Fibroblast of skin of scalp (primary cell): ENCODE data around the gene CIAO1.
A peak's percentile ranks its signal among the peaks of the same experiment; 100 is the strongest.
"Not testable (repeated sequence)": the region's sequence is repeated elsewhere in the genome, so short reads cannot be mapped to it uniquely, and the experiment has no call there.

Source experiments
- DNase-seq: peaks from one replicate; pipeline ENCODE4 v3.0.0-alpha.2; 2013

Gene CIAO1

DNA sequence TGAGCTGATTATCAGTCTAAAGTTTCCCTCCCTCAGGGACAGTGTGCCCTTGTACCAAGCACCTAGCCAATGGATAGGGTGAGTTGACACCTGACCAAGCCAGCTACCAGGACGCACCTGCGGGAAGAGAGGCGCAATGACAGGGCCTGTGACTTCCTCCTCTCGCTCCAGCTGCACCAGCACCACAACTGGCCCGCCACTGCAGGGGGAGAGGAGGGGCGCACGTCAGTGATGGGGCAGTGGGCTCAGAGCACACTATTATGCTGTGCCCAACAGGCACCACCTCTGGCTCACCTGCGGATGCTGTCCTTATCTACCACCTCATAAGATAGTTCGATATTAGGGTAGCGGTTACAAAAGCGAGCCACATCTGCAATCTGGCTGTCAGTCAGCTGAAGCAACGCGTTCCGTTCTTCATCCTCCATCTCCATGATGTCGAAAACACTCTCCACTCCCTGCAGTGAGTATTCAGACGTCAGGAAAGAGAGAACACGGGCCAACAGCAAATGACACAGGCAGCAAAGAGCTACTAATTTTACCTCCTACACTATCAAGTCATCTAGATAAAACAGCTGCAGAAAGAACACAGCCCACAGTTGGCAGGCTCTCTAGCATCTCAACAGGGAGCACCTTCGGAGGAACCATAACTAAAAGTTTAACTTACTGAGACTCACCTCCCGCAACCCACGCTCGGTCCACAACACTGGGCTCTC lies 10.9 kb downstream of the CIAO1 start:
- DNase-seq, result no peak

- DNase-seq, result no peak
Observed at GRCh38 chr2:96287273-96287856, 21.3 kb downstream of the CIAO1 start.

GRCh38 chr2:96291751-96292150 lies 25.7 kb downstream of the CIAO1 start:
- DNase-seq, result no peak

- not testable (repeated sequence) for DNase-seq
Observed at GRCh38 chr2:96294271-96294670, 28.2 kb downstream of the CIAO1 start.

DNA sequence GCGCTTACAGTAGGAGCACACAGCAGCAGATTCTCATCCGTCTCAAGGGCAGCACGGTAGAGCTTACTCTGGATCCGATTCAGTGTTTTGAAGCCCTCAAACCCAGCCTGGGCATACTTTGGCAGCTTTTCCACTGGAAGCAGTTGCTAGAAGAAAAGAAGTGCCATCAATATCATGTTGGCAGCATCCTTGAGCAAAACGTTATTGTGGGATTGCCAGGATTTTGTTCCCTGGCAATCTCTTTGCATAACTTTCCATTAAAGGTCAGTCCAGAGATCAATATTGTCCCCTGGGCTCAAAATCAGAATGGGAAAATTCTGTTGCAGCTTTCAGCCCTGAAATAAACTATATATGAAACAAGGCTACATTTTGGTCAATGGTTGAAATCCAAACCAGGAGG lies 30.9 kb downstream of the CIAO1 start:
- no peak for DNase-seq

DNA sequence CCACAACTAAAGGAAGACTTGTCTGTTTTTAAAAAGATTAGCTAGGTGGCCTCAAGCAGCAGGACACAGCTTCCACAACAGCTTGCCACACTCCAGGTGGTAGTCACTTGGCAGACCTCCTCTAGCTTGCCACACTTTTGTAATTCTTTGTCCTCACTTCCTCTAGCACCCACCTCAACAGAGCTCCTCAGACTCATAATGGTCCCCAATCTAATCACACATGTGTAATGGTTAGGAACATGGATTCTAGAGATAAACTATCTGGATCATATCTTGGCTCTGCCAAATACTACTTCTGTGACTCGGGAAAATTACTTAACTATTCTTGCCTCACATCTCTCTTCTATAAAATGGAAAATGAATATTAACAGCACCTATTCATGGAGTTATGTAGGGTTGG lies 35.8 kb downstream of the CIAO1 start:
- DNase-seq, result no peak

GRCh38 chr2:96304606-96305005 lies 38.6 kb downstream of the CIAO1 start:
- no peak for DNase-seq

GRCh38 chr2:96305091-96305978 lies 39.3 kb downstream of the CIAO1 start, which contains the start of gene SNRNP200:
Gene SNRNP200, minus strand, starts transcription at chr2:96305546. Its CDS starts 109 bp downstream, at chr2:96305437.
- DNase-seq, result peak; percentile 83

DNA sequence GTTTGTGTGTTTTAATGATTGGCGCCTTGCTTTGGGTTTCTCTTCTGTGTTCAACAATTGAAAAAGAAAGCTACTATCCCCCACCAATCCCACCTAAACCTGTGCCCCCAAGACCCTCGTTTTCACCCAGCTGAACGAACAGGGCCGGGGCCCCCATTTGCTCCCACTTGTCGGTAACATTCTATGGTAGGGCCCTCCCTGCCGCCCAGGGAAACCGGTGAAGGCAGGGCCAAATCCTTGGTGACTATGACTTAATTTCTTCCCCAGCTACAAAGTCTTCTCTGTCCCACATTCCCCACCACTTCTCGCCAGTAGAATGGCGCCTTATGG lies 39.9 kb downstream of the CIAO1 start:
- no peak for DNase-seq

DNA sequence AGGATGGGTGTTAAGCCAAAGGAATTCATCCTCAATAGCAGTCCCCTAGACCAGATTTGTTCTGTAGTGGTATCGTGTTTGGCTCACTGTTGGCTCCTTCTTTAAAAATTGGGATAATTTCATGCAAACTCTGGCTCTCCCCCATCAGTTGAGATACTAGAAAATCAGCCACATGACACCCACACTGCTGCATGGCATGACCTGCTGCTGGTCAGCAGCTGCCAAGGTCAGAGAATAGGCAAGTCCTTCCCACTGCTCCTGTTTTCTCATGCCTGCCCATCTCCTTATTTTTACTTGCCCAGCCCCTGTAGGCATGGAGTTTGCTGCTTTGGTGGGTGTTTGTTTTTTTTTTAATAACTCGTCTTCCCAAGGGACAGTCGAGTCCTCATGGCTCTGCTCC lies 40.3 kb downstream of the CIAO1 start:
- no peak for DNase-seq

GRCh38 chr2:96308248-96308647 lies 42.2 kb downstream of the CIAO1 start:
- DNase-seq, result no peak

DNA sequence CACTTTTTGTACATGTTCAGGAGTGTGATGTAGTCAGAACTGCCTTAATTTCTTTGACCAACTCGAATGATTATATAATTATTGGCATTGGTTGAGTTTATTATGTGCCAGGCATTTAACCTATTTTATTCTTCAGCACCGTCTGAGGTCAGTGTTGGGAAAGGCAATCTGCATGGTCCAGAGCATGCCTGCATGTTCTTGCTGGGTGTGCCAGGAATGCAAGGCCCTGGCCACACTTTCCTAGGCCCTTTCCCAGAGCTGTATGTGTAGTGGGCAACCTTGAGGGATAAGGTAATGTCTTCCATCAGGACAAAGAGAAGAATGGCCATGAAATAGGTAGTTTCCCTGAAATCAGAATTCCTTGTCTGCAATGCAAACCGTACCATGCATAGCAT lies 49.0 kb downstream of the CIAO1 start:
- DNase-seq, result no peak

DNA sequence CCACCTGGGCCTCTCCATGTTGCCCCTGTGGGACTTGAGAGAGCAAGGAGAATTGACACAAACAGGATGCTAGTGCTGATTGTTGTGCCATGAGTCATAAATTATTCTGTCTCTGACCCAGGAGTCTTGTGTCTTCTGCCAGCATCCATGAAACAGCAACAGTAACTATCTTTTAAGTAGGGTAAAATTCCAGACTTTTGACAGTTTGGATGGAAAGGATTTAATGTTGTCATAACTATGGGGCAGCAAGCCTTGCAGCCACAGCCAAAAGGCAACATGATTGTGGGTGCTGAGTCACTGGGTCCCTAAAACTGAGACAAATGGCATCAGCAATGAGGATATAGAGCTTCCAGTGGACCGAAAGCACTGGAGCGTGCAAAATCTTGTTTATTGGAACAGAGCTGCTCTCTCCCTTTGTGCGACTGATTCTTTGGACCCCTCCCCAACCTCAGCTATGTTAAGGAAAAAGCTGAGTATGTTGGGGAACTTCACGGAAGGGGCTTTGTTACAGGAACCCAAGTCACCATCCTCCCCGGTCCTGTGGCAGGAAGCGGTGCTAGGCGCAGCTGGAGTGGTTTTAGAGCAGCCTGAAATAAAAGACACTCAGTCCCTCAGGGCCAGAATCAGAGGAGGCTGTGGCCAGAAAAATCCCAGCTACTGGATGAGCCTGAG lies 49.5 kb downstream of the CIAO1 start:
- DNase-seq, result peak; percentile 88

DNA sequence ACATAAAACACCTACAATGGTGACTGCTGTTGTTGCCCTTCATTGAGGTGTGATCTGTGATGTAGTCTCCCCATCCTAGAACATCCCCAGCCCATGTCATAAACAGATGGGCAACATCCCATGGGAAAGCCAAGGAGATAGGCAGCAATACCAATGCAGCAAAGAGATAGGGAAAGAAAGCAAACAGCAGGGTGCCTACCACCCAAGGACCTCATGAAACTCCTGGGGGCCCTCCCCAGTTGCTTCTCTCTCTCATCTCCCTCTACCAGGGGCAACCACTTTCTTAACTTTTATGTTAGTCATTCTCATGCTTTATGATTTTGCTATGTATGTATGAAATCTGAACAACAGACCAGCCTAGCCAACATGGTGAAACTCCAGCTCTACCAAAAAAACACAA lies 51.0 kb downstream of the CIAO1 start:
- no peak for DNase-seq

DNA sequence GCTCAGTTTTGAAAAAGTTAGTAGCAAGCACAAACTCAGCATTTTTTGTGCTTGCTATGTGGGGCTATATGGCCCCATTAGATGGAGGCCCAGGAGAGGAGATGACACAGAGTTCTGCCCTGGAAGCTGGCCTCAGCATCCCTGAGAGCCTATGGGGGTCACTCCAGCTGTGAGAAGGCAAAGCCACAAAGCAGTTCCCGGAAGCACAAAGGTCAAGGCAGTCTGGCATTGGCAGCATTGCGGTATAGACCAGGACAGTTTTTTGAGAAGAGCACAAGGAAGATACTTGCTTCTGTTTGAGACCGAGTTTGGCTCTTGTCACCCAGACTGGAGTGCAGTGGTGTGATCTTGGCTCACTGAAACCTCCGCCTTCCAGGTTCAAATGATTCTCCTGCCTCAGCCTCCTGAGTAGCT lies 51.6 kb downstream of the CIAO1 start:
- DNase-seq, result no peak

GRCh38 chr2:96318723-96319122 lies 52.7 kb downstream of the CIAO1 start:
- no peak for DNase-seq

DNA sequence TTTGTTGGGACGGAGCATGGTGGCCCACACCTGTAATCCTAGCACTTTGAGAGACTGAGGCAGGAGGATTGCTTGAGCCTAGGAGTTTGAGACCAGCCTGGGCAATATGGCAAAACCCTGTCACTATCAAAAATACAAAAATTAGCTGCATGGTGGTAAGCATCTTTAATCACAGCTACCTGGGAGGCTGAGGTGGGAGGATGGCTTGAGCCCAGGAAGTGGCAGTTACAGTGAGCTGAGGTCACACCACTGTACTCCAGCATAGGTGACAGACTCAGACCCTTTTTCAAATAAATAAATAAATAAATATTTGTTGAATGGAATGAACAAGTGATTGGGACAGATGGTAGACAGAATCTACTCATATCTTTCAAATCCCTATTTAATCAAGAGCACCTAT lies 53.4 kb downstream of the CIAO1 start:
- DNase-seq, result no peak

DNA sequence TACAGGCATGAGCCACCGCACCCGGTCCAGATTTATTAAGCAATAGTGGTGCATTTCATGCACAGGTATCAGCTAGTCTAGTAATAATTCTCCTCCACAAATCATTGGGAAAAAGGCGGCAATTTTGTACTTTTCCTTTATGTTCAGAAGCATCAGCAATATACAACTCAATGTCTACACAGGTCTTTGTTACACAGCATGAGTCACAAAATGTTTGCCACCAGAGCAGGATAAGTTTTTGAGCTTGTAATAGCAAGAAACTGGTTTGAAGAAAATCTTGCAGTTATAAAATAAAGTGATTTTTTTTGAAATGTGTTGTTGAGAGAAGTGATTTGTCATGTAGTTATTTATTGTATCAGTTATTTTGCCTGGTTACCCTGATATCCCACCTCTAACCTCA lies 54.3 kb downstream of the CIAO1 start:
- DNase-seq, result no peak

GRCh38 chr2:96320728-96321622 lies 55.0 kb downstream of the CIAO1 start:
- peak; percentile 6 for DNase-seq
